Neural cell (in vitro differentiated cells): ENCODE measurements around the gene ZNF618.

Experiments used
- EP300 ChIP-seq: fragments of 450-650 bp; conservative IDR thresholded peaks from 2 replicates; pipeline ENCODE4 v1.6.1; 2014; ENCODE audit warnings: antibody characterized with exemption, mild to moderate bottlenecking, moderate library complexity; ENCODE audit not compliant: poor library complexity, severe bottlenecking
- EZH2 ChIP-seq: fragments of 200-600, 300-800 bp; shearing (Covaris generic), sonication (generic); IDR thresholded peaks from 2 replicates; pipeline ENCODE4 v1.6.1; 2014; ENCODE audit warnings: antibody characterized with exemption, low read length, borderline replicate concordance, mild to moderate bottlenecking; ENCODE audit not compliant: insufficient read depth, poor library complexity, severe bottlenecking
- POLR2AphosphoS5 ChIP-seq: IDR thresholded peaks from 2 replicates; pipeline ENCODE4 v1.6.1; 2012
- RAD21 ChIP-seq: fragments of 450-650 bp; conservative IDR thresholded peaks from 2 replicates; pipeline ENCODE4 v1.6.1; 2014; ENCODE audit warnings: antibody characterized with exemption, mild to moderate bottlenecking, moderate library complexity
- SMC3 ChIP-seq: fragments of 450-650 bp; conservative IDR thresholded peaks from 2 replicates; pipeline ENCODE4 v1.6.1; 2014; ENCODE audit warnings: antibody characterized with exemption, mild to moderate bottlenecking, moderate library complexity; ENCODE audit not compliant: poor library complexity
- TAF1 ChIP-seq: IDR thresholded peaks from 2 replicates; pipeline ENCODE4 v1.6.1; 2012; ENCODE audit warnings: low read depth
- TF ChIP-seq, protein P1 (sequence below): fragments of 450-650 bp; IDR thresholded peaks from 2 replicates; pipeline ENCODE4 v1.5.1; 2014; ENCODE audit warnings: antibody characterized with exemption, mild to moderate bottlenecking, moderate library complexity; ENCODE audit not compliant: poor library complexity, severe bottlenecking

DNA sequence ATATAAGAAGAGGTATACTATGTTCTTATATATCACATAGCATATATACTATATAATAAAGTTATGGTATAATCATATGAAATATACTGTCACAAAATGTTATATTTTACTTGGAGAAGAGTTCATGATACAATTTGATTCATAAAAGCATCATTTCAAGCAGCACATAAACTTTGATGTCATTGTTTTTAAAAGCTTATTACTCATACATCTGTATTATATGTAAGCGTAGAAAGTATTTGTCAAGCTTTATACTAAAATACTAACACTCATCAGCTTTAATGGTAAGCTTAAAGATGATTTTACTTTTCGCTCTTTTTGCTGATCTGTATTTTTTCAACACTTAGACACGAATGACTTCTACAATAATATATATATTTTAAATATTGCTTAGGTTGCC is 34.0 kb upstream of the ZNF618 start:
- TF ChIP-seq TAF1 (no peak), EZH2 (no peak), POLR2AphosphoS5 (no peak), RAD21 (no peak), EP300 (no peak), SMC3 (no peak)
- TF ChIP-seq, protein P1, sequence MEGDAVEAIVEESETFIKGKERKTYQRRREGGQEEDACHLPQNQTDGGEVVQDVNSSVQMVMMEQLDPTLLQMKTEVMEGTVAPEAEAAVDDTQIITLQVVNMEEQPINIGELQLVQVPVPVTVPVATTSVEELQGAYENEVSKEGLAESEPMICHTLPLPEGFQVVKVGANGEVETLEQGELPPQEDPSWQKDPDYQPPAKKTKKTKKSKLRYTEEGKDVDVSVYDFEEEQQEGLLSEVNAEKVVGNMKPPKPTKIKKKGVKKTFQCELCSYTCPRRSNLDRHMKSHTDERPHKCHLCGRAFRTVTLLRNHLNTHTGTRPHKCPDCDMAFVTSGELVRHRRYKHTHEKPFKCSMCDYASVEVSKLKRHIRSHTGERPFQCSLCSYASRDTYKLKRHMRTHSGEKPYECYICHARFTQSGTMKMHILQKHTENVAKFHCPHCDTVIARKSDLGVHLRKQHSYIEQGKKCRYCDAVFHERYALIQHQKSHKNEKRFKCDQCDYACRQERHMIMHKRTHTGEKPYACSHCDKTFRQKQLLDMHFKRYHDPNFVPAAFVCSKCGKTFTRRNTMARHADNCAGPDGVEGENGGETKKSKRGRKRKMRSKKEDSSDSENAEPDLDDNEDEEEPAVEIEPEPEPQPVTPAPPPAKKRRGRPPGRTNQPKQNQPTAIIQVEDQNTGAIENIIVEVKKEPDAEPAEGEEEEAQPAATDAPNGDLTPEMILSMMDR, result no peak
